Astrocyte (in vitro differentiated cells and primary cell): Measurements from ENCODE around the gene RNF207. TPM values are rescaled to one million over a fixed set of nuclear protein-coding genes. Genes with fewer than 3 reads are reported as not detected.
A peak's percentile ranks its signal among the peaks of the same experiment; 100 is the strongest.

Experiments used
- DNase-seq: peaks from one replicate; pipeline ENCODE4 v3.0.0-alpha.2; 2010; ENCODE audit warnings: low read depth
- FAIRE-seq: peaks from 2 replicates; lab custom pipeline; 2011; peaks lifted over from hg19 to GRCh38; lab: Jason Lieb, UNC
- H2AFZ ChIP-seq: 2 replicates; pipeline ENCODE4 v1.6.0; 2012; ENCODE audit warnings: low read depth, low read length, inconsistent platforms
- H3K27ac ChIP-seq: 2 replicates; pipeline ENCODE4 v1.5.1; 2011; ENCODE audit warnings: low read depth, low read length, inconsistent platforms
- H3K27me3 ChIP-seq: 2 replicates; pipeline ENCODE4 v1.6.0; 2011; ENCODE audit warnings: low read length, inconsistent platforms; ENCODE audit not compliant: insufficient read depth
- H3K36me3 ChIP-seq: 2 replicates; pipeline ENCODE4 v1.5.1; 2011; ENCODE audit warnings: low read length, inconsistent platforms; ENCODE audit not compliant: insufficient read depth
- H3K4me1 ChIP-seq: 2 replicates; pipeline ENCODE4 v1.5.1; 2011; ENCODE audit warnings: low read length, inconsistent platforms; ENCODE audit not compliant: insufficient read depth
- H3K4me2 ChIP-seq: 2 replicates; pipeline ENCODE4 v1.6.0; 2012; ENCODE audit warnings: low read length, inconsistent platforms
- H3K4me3 ChIP-seq: 2 replicates; pipeline ENCODE4 v1.5.1; 2011; ENCODE audit warnings: low read depth, mild to moderate bottlenecking, low read length, inconsistent platforms; ENCODE audit not compliant: insufficient read depth
- H3K79me2 ChIP-seq: 2 replicates; pipeline ENCODE4 v1.6.0; 2012; ENCODE audit warnings: mild to moderate bottlenecking, low read length, inconsistent platforms; ENCODE audit not compliant: insufficient read depth
- H3K9ac ChIP-seq: 2 replicates; pipeline ENCODE4 v1.6.0; 2012; ENCODE audit warnings: mild to moderate bottlenecking, low read length, inconsistent platforms
- H3K9me3 ChIP-seq: 2 replicates; pipeline ENCODE4 v1.5.1; 2012; ENCODE audit warnings: low read depth, mild to moderate bottlenecking, low read length, inconsistent platforms; ENCODE audit not compliant: insufficient read depth
- H4K20me1 ChIP-seq: 2 replicates; pipeline ENCODE4 v1.6.0; 2012; ENCODE audit warnings: low read length, inconsistent platforms; ENCODE audit not compliant: insufficient read depth
- H3K27ac Mint-ChIP-seq: one replicate; pipeline ENCODE4 v1.8.0; 2021; ENCODE audit warnings: mild to moderate bottlenecking, mixed read lengths; ENCODE audit not compliant: unreplicated experiment
- H3K27me3 Mint-ChIP-seq: one replicate; pipeline ENCODE4 v1.8.0; 2021; ENCODE audit warnings: low read depth, mixed read lengths; ENCODE audit not compliant: unreplicated experiment
- H3K36me3 Mint-ChIP-seq: one replicate; pipeline ENCODE4 v1.8.0; 2021; ENCODE audit warnings: low read depth, mixed read lengths; ENCODE audit not compliant: unreplicated experiment
- H3K4me1 Mint-ChIP-seq: one replicate; pipeline ENCODE4 v1.8.0; 2021; ENCODE audit warnings: low read depth, mixed read lengths; ENCODE audit not compliant: unreplicated experiment
- H3K4me3 Mint-ChIP-seq: one replicate; pipeline ENCODE4 v1.8.0; 2021; ENCODE audit warnings: mild to moderate bottlenecking, moderate library complexity, mixed read lengths; ENCODE audit not compliant: unreplicated experiment
- H3K9me3 Mint-ChIP-seq: one replicate; pipeline ENCODE4 v1.8.0; 2021; ENCODE audit warnings: mild to moderate bottlenecking, mixed read lengths; ENCODE audit not compliant: unreplicated experiment
- CTCF ChIP-seq: IDR thresholded peaks from 2 replicates; pipeline ENCODE4 v1.5.1; 2011; ENCODE audit warnings: low read depth, mild to moderate bottlenecking, inconsistent platforms, low read length, moderate library complexity; ENCODE audit not compliant: insufficient read depth
- EZH2 ChIP-seq: IDR thresholded peaks from 2 replicates; pipeline ENCODE4 v1.6.1; 2012; ENCODE audit warnings: mild to moderate bottlenecking, low read length, inconsistent platforms; ENCODE audit not compliant: insufficient read depth
- total RNA-seq: library from RNA; stranded (reverse); gene quantifications from 2 replicates; pipeline ENCODE4 v1.2.1, GENCODE V29; 2021

Gene RNF207
- total RNA-seq, 1 donor from 2014 or later, result 4.7 TPM

GRCh38 chr1:6207921-6208320 lies 2.0 kb downstream of the RNF207 start:
- H3K27ac Mint-ChIP-seq, result no peak overlapping the region
- H3K4me3 Mint-ChIP-seq, result no peak overlapping the region
- TF ChIP-seq CTCF (no peak), EZH2 (no peak)

GRCh38 chr1:6208723-6209660 lies 3.1 kb downstream of the RNF207 start:
- no peak overlapping the region for H3K27ac ChIP-seq
- peaks cover 3% of the 10 kb centered on the region for H3K4me1 Mint-ChIP-seq
- peak; percentile 30 for DNase-seq

More at GRCh38 chr1:6207921-6208320, 2.0 kb downstream of the RNF207 start:
- Histone ChIP-seq H3K27me3 (no peaks in the 10 kb centered on the region), H3K4me3 (no peak overlapping the region), H3K27ac (no peak overlapping the region), H4K20me1 (peaks cover 24% of the 10 kb centered on the region), H3K4me1 (peaks cover 24% of the 10 kb centered on the region), H3K9me3 (no peaks in the 10 kb centered on the region), H3K9ac (no peak overlapping the region), H3K36me3 (peaks cover 7% of the 10 kb centered on the region), H3K79me2 (no peaks in the 10 kb centered on the region), H3K4me2 (no peak overlapping the region), H2AFZ (no peak overlapping the region)
- Mint-ChIP-seq H3K4me1 (peaks cover 3% of the 10 kb centered on the region), H3K36me3 (peaks cover 8% of the 10 kb centered on the region), H3K9me3 (no peaks in the 10 kb centered on the region), H3K27me3 (peaks cover 1% of the 10 kb centered on the region)
- FAIRE-seq, result no peak
- DNase-seq, result no peak

More at GRCh38 chr1:6208723-6209660, 3.1 kb downstream of the RNF207 start:
- Histone ChIP-seq H3K9me3 (no peaks in the 10 kb centered on the region), H3K36me3 (peaks cover 7% of the 10 kb centered on the region), H3K4me1 (peaks cover 24% of the 10 kb centered on the region), H2AFZ (peak overlapping the region; percentile 87), H3K4me3 (peak overlapping the region; percentile 48), H3K79me2 (no peaks in the 10 kb centered on the region), H3K4me2 (peak overlapping the region; percentile 80), H3K27me3 (no peaks in the 10 kb centered on the region), H3K9ac (peak overlapping the region; percentile 41), H4K20me1 (peaks cover 27% of the 10 kb centered on the region)
- Mint-ChIP-seq H3K27ac (no peak overlapping the region), H3K36me3 (peaks cover 10% of the 10 kb centered on the region), H3K27me3 (peaks cover 5% of the 10 kb centered on the region), H3K4me3 (peak overlapping the region; percentile 76), H3K9me3 (no peaks in the 10 kb centered on the region)
- no peak for FAIRE-seq
- TF ChIP-seq CTCF (peak; percentile 31), EZH2 (no peak)
